Stimulated activated CD8-positive, alpha-beta memory T cell treated with anti-CD3 and anti-CD28 coated beads, Interleukin-15, amount 100 ng/mL, for 4 hours (primary cell): ENCODE results near the gene REPIN1.

Experiments used
- DNase-seq, 2 donors: peaks; one replicate each; pipeline ENCODE4 v3.0.0-alpha.2; 2020; ENCODE audit warnings: low read depth in 2 of 2

REPIN1 gene

DNA sequence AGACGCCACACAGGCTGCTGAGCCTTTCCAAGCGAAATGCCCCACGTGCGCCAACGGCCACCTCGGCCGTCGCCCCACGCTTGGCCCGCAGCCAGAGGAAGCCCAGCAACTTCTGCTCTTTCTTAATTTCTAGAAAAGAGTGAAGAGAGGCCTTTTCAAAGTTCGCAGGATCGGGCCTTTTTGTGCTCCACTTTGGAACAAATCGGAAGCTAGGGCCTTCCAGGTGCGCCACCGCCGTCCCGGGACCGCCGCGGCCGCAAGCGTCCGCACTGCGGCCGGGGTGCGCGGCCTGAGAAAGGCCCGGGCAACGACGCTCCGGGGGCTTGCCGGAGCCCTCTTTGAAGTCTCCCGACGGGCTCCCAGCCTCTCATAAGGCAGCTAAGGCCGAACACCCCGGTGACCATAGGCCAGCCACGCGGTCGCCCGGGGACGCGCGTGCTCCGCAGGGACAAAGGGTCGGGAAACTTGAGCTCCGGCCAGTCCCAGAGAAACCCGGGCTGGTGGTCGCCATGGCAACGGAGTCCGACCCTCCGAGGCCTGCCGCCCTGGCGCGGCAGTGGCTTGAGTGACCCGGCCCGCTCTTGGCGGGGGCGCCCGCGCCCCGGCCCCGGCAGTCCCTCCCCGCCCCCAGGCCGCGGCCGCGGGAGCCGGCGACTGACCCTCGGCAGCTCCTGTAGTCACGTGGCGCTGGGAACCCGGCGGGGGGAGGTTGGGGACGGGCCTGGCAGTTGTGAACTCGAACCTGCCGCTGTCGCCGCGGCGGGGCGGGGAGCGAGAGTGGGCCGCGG lies at the start of gene REPIN1:
TSS of gene REPIN1 (plus strand) at position 727 of the 788 bp plus-strand sequence. CDS start 890 bp downstream, outside the sequence.
- peak; percentile 66 to 70 for DNase-seq

DNA sequence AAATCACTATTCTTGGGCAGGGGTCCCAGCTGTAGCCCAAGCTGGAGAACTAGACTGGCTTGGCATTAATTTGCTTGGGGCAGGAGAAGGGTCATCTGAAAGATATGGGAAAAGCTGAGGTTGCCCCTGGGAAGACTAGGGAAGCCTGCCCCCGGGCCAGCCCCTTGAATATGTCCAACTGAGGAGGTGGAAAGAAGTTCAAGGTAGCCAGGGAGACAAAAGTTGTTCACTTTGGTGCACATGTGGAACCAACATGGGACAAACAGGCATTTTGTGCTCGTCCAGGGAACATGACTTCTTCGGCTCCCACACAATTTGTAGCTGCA lies 46.9 kb upstream of the REPIN1 start:
- DNase-seq: no peak

DNA sequence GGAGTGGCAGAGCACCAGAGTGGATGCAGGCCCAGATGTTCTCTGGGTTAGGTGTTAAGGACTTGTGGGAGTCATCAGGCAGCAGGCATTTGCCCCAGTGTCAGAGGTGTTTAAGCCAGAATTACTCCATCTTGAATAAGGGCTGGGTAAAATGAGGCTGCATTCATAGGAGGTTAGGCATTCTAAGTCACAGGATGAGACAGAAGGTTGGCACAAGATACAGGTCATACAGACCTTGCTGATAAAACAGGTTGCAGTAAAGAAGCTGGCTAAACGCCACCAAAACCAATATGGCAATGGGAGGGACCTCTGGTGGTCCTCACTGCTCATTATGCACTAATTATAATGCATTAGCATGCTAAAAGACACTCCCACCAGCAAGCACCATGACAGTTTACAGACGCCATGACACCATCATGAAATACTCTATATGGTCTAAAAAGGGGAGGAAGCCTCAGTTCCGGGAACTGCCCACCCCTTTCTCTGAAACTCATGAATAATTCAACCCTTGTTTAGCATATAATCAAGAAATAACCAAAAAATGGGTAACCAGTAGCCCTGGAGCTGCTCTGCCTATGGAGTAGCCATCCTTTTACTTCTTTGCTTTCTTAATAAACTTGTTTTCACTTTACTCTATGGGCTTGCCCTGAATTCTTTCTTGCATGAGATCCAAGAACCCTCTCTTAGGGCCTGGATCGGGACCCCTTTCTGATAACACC lies 46.3 kb upstream of the REPIN1 start:
- peak in 1 of 2 donors; percentile 44 for DNase-seq

DNA sequence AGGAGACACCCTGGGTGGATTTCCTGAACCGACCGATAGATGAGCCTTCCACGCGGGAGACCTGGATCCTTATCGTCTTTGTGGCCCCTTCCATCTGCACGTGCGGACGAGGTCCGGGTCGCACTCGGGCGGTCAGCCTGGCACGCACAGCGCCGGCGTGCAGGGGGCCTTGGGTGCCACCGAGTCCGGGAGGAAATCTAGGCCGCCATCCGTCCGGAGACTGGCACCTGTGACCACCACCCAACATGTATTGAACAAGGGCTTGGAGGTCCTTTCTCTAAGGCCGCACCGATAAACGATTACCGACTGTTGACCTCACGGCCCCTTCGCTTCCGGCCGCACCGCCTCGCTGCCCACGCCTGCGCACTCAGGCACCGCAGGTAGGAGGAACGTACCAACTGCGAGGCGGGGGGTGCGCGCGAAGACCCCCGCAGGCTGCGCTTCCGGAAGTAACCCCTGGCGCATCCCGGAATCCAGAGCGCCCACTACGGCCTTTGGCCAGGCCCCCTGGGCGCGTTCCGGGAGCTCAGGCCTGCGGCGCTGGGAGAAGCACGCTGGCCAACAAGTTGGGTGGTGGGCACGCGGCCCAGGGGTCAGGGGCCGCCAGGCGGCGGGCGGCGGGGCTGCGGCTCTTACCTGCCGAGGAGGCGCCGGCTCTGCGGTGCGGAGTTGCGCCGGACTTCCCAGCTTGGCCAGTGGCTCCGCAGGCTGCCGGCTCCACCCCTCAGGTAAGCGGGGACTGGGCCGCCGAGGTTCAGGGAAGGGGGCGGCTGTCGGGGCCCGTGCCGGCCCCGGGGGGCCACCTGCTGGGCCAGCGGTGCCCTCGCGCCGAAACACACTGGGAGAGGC lies 45.6 kb upstream of the REPIN1 start, which contains the start of the genes ACTR3C and LRRC61:
TSS of gene ACTR3C (minus strand) at position 713 of the 849 bp plus-strand sequence. CDS start 28,249 bp downstream, outside the sequence.
TSS of gene LRRC61 (plus strand) at position 523 of the 849 bp plus-strand sequence. CDS start 13,507 bp downstream, outside the sequence.
- peak; percentile 32 to 46 for DNase-seq

DNA sequence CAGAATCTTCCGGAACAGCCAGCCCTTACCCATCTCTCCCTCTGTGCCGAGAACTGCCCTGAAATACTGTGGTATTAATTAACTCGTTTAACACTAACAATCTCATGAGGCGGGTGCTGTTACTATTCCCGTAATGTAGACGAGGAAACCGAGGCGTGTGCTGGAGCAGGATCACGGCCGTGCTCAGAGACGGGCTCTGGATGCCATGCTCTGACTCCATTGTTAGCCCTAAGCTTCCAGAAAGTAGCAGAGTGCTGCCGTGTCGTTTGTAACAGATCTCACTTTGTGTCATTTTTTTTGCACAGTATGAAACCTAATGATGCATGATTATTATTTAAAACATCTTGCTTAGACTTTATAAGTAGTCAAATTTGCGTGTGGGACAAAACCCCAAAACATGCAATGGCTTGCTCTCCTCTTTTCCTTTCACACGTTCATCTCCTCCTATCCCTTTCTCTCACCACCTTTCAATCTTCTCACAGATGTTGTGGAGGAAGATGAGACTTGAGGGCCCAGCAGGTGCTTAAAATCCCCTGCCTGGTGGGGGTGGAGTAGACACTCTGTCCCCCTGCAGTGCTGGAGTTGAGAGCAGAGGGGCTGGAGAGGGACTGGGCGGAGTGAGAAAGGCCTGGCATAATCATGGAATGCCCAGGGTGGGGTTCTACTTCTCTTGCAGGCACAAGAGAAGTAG lies 44.8 kb upstream of the REPIN1 start:
- DNase-seq: no peak

DNA sequence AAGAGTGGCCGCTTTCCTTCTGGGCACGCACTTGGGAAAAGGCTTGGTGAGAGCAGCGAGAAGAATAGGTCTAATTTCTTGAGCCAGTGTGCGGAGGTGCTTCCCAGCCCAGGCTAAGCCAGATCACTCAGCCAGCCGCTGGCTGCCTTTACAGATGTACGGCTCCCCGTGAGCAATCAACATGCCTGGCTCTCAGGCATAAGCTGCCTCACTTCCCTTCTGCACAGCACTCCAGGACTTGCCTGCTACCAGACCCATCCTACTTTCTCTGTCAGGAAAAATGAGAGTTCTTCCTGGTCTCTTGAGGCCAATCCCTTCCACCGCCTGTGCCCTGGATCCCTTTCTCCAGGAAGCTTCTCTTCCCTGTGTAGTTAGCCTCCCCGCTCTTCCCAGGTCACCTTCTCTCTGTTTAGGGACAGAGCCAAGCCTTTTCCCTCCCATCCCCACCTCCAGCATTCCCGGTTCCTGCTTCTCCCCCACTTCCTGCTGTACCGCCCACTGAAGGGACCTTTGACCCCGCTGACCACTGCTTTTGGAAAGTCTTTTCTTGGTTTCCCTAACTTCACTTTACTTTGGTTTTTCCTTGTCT lies 44.2 kb upstream of the REPIN1 start:
- DNase-seq: no peak

DNA sequence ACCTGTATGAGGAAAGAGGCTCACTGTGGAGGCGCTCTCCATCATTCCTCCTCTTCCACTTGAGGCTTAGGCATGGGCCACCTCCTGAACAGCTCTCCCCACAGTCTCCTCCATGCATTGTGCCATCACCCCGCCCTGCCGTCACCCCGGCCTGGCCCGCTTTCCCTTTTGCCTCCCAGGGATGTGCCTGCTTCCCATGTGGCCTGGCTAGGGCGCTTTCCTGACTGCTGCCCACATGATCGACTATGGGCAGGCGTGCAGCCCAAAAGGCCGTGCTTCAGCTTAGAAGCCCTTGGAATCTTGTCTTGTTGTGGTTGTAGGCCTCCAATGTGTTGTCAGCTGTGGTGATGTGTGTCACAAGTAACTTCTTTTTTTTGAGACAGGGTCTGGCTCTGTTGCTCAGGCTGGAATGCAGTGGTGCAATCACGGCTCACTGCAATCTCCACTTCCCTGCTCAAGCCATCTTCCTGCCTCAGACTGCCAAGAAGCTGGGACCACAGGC lies 43.5 kb upstream of the REPIN1 start:
- DNase-seq: no peak

DNA sequence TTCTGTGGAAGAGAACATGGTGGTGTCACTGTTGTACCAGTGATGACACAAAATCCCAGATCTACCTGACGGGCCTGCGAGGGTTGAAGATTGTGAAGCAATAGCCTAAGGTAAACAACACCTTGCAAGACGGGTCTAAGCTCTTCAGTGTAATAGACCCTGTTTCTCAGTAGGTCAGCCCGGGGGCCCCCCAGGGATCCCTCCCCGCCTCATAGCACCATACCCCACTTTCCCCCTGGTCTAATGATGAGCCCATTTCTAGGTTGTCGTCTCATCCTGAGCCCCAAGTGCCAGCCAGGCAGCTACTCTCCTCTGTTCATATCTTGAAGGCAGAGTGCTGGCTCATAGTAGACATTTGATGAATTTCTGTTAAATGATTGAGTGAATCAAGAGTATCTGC lies 42.7 kb upstream of the REPIN1 start:
- no peak for DNase-seq

DNA sequence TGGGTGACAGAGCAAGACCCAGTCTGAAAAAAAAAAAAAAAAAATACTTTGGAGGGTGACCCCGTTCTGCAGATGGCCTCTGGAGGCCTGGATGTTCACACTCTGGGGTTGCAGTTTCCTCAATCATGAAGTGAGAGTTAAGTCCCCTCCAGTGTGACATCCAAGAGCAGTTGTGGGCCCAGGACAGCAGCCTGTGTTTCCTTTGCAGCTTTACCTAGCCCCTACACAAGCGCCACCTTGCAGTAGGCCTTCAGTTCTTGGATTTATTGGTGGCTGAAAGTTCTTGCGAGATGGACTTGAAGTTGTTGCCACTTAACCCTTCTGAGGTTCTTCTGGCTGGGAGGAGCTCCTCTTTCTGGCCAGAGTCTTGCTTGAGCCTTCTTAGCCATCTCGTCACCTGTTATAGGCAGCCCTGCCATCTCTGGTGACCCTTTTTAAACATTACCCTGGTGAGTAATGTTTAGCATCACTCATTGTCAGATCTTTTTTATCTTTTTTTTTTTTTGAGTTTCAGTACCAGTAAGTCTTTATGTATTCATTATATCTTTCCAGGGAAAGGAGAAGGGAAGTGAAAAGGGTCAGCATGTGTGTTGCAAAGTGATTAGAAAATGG lies 41.9 kb upstream of the REPIN1 start:
- DNase-seq: no peak

DNA sequence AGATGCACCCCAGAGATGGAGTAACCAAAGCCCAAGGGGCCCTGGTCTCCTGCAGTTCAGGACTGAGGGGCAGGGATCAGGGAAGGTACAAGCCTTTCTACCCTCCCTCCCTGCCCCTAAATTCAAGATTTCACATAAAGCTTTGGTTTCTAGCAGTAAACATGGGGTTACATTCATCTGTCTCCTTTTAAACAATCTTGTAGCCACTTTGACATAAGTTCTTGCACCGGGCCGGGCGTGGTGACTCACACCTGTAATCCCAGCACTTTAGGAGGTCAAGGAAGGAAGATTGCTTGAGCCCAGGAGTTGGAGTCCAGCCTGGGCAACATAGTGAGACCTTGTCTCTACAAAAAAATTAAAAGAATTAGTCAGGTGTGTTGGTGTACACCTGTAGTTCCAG lies 41.3 kb upstream of the REPIN1 start:
- no peak for DNase-seq

DNA sequence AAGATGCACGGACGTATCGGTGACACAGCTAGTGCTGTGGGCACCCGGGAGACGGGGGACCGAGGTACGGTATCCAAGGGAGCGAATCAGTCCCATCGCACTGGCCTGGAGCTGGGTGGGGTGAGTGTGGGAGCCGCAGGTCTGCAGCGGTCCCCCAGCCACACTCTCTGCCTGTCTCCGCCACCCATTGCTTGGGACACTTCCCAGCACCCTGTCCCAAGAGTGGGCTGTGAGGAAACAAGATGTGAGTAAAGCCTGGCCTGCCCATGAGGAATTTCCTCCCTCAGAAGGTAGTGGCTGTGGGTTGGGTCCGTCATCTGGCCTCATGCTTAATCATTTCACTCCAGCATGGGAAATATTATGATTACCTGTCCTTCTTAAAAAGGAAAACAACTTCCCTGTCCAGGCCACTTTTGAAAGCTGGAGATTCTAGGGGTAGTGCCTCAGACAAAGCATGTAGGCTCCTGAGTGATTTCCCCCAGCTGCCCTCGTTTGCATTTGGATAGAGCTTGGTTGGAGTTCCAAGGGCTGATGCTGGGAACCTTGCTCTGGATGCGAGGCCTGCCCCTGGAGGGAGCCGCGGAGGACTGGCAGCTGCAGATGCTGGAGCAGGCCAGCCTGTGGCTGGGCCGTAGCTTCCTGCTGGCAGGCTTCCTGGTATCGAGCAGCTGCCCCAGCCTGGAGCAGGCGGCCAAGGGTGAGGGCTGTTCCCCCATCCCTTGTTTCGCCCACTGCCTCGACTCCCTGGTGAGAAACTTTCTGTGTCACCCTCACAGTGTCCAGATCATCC lies 39.1 kb upstream of the REPIN1 start:
- DNase-seq: no peak

DNA sequence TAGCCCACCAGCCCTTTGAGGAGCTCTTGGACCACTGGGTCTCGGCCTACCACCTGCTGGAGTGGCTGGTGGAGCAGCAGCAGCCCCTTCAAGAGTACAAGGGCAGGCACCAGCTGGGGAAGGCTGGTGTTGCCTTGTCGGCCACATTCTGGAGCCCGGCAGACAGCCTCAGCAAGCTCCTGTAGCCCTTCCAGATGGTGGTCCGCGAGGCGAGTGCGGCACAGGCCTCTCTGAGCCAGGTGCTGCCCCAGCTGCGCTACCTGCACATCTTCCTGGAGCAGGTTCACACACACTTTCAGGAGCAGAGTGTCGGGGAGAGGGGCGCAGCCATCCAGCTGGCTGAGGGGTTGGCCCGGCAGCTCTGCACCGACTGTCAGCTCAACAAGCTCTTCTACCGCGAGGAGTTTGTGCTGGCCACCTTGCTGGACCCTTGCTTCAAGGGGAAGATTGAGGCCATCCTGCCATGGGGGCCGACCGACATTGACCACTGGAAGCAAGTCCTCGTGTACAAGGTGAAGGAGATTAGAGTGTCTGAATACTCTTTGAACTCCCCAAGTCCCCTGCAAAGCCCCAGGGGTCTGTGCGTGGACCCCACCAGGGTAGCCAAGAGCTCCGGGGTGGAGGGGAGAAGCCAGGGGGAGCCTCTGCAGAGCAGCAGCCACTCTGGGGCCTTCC lies 38.3 kb upstream of the REPIN1 start:
- no peak for DNase-seq

DNA sequence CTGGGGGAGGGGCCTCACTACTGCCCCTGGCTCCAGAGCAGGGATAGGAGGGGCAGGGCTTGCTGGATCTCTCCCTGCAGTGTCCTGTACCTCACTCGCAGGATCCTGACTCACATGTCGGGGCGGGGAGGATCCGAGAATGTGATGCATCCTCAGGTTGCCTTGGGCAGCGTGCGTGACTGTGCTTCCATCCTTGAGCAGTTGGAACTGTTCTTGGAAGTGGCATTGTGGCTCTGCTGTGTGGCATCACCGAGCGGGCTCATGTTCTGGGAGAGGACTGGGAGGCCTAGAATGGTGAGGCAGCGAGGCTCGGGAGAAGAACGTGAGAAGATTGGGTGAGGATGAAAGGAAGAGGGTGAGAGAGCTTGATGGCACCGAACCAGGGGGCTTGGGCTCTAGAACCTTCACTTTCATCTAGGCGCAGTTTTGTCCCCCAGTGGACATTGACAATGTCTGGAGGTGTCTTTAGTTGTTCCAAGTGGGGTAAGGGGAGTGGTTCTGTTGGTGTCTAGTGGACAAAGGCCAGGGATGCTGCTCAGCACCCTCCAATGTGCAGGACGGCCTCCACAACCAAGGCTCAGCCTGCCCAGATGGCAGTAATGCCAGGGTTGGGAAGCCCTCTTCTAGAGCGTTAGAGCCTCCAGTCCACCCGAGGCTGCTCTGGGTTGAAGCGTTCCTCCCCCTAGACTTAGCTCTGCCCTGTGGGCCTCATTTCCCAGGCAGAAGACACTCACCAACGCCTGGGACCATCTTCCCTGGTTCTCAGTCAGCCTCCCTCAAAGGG lies 35.6 kb upstream of the REPIN1 start:
- no peak for DNase-seq

DNA sequence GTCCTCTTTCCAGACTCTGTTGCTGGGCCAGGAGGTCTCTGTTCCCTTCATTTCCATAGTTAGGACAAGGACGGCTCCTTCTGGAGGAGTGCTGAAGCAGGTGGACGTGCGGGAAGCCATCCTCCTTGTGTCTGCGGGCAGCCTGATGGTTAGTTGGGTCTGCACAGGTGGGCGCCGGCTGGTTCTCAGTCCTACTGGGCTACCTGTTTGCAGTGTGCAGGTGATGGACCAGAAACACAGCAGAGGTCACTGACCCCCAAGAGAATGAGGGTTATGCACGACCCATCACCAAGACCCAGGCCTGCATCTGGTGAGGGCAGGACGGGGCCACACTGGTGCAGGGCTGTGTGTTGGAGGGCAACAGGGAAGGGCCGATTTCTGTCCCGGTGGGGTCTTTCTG lies 35.0 kb upstream of the REPIN1 start:
- no peak for DNase-seq

DNA sequence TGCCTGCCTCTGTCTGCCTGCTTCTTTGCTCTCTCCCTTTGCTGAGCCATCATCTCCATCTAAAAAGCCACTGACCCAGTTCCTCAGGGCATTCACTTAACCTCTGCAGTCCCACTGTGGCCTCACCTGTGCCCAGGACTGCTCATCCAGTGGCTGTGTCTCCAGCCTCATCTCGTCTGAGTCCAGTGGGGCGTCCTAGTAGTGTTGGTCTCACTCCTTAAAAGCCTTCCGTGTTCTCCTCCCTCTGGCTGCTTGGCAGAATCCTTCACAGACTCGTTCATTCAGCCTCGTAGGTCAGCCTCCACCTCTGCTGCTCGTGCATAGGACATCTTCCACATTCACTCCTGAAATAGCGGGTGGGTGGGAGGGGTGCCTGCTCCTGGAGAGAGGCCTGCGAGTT lies 34.5 kb upstream of the REPIN1 start:
- no peak for DNase-seq

DNA sequence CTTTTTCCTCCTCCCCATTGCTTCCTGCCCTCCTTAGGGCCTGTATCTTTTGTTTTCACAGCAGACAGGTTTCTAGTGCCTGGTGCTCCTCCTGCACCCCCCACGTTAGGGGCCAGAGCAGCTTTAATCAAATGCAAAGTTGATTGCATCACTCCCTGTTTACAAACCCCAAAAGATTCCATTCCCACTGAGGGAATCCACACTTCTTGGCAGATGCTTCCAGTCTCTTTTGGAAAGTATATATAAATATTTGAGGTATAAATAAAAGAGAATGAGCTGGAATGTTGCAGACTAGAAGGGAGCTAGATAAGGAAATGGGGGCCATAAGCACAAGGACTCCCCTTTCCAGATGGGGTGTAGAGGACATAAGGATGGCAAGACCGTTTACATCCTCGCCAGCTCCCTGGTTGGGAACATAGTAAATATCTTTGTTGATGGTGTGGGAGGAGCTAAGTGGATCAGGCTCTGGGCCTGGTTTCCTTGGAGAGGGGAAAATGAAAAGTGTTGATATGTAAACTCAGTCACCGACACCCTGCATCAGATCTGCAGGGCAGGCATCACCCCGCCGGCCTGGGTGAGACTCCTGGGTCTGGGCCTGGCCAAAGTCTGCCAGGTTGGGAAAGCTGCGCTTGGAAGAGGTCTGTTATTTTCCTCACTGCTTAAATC lies 33.4 kb upstream of the REPIN1 start:
- no peak for DNase-seq

DNA sequence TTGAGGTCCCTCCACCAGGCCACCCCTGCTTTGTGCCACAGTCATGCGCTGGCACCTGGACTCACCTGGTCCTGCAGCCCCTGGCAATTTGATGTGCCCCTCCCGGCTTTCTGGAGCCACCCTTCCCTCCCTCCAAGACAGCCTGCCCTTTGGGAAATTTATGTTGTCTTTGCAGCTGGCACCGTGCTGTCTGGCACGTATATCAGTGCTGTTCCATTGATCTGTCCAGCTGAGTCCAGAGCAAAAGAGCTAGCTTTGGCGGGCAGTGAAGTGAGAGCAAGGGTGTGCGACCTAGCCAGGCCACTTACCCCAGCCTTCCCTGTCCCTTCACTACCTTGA lies 32.9 kb upstream of the REPIN1 start:
- DNase-seq: no peak

DNA sequence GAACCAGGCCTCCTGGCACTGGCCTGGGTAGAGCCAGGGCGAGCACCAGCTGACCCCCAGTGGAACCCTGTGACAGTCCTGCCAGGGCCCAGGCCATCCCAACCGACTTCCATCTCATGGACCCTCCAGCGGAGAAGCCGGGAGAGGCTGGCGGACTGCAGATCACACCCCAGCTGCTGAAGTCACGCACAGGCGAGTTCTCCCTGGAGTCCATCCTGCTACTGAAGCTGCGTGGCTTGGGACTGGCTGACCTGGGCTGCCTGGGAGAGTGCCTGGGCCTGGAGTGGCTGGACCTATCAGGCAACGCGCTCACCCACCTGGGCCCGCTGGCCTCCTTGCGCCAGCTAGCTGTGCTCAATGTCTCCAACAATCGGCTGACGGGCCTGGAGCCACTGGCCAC lies 31.9 kb upstream of the REPIN1 start:
- DNase-seq: no peak
